Urinary bladder (tissue), 2 donors: ENCODE results near the gene KLHL3. TPM values are rescaled to one million over a fixed set of nuclear protein-coding genes. Genes with fewer than 3 reads are reported as not detected.

ENCODE experiments used
- polyA plus RNA-seq: library from polyadenylated mRNA; stranded (reverse); fragments of 200-250 nt; gene quantifications from one replicate; pipeline ENCODE4 v1.2.3, GENCODE V29; 2013
- small RNA-seq: library from RNA; depleted of rRNA; stranded (forward); fragments of <200 nt; gene quantifications from one replicate; pipeline ENCODE3, GENCODE V24; 2014
- total RNA-seq: library from RNA; depleted of rRNA; stranded (reverse); fragments of >200 nt; gene quantifications from one replicate; pipeline ENCODE4 v1.2.3, GENCODE V29; 2014
- donor health status: healthy.

KLHL3 gene
- total and polyA plus RNA-seq, 2 donors: 3.1 to 12.0 TPM

Small RNA genes lying within 50 kb of the gene (small RNA-seq; reads per million reads assigned to genes)
- gene MIR874: 18.7 reads per million, percentile 95 among the genes with 10 or more reads in this experiment

Other genes with a start within 250 kb of the KLHL3 start
- 8.9 TPM for gene SPOCK1, start 236.8 kb downstream of the KLHL3 start, total RNA-seq
- 11.2 TPM for gene SPOCK1, start 236.8 kb downstream of the KLHL3 start, polyA plus RNA-seq
- 22.3 TPM for gene HNRNPA0, start 18.3 kb upstream of the KLHL3 start, total RNA-seq
- gene HNRNPA0, start 18.3 kb upstream of the KLHL3 start, polyA plus RNA-seq: 38.5 TPM
- 17.2 TPM for gene MYOT, start 131.8 kb upstream of the KLHL3 start, total RNA-seq
- gene MYOT, start 131.8 kb upstream of the KLHL3 start, polyA plus RNA-seq: 7.7 TPM
- gene PKD2L2, start 153.4 kb upstream of the KLHL3 start, total RNA-seq: 0.21 TPM
- 0.11 TPM for gene PKD2L2, start 153.4 kb upstream of the KLHL3 start, polyA plus RNA-seq